ENCODE results near the gene FBXO34.

The FBXO34 gene

DNA sequence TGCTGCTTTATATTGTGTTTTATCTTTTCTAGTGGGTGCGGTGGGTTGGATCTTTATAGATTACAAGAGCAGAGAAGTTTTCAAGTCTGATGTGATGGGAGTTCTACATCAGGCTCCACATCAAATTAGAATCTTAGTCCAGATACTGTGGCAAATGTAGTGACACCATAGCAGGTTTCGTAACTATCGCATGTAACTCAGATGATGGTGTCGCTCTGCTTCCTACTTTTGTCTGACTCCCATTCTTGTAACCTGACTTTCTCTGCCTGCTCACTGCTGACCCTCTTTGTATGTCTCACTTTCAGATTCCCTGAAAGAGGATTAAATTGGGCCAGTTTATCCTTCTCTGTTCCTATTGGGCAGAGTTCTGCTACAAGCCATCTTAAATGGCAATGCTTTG is 22.8 kb upstream of the FBXO34 start:
- no peaks in the 10 kb centered on the region for H3K4me1 ChIP-seq (ENCODE audit: insufficient read depth, low read length)
- no peak overlapping the region for H3K4me3 ChIP-seq (ENCODE audit: low read length)
- peaks cover 3% of the 10 kb centered on the region for H3K27me3 ChIP-seq (ENCODE audit: insufficient read depth, low read length)
- no peaks in the 10 kb centered on the region for H3K36me3 ChIP-seq (ENCODE audit: insufficient read depth, low read length)
- no peaks in the 10 kb centered on the region for H3K9me3 ChIP-seq (ENCODE audit: low read length)
- H2AFZ ChIP-seq (ENCODE audit: low read depth, low read length), result no peak overlapping the region

DNA sequence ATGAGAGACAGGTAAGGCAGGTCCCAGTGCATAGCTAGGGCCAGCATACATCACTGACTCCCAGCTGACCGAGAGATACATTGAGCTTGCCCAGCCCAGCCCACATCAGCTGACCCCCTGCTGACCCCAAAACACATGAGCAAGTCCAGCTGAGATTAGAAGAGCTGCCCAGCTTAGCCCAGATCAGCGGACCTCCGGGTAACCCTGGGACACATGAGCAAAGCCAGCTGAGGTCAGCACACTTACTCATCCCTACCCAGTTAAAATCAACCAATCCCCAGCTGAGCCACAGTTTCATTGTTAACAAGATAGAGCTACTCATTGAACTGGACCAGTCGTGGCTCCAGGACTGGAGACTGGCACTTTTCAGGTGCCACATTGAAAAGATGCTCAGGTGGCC is 21.8 kb upstream of the FBXO34 start:
- no peak overlapping the region for H3K4me3 ChIP-seq (ENCODE audit: low read length)
- no peak overlapping the region for H2AFZ ChIP-seq (ENCODE audit: low read depth, low read length)
- no peaks in the 10 kb centered on the region for H3K9me3 ChIP-seq (ENCODE audit: low read length)
- no peaks in the 10 kb centered on the region for H3K4me1 ChIP-seq (ENCODE audit: insufficient read depth, low read length)
- no peaks in the 10 kb centered on the region for H3K36me3 ChIP-seq (ENCODE audit: insufficient read depth, low read length)
- H3K27me3 ChIP-seq (ENCODE audit: insufficient read depth, low read length), result peaks cover 3% of the 10 kb centered on the region

GRCh38 chr14:55253276-55253675 is 17.9 kb upstream of the FBXO34 start:
- Histone ChIP-seq H3K27me3 (ENCODE audit: insufficient read depth, low read length) (peaks cover 8% of the 10 kb centered on the region), H3K9me3 (ENCODE audit: low read length) (no peaks in the 10 kb centered on the region), H3K36me3 (ENCODE audit: insufficient read depth, low read length) (no peaks in the 10 kb centered on the region), H3K4me3 (ENCODE audit: low read length) (no peak overlapping the region), H3K4me1 (ENCODE audit: insufficient read depth, low read length) (no peaks in the 10 kb centered on the region), H2AFZ (ENCODE audit: low read depth, low read length) (no peak overlapping the region)

DNA sequence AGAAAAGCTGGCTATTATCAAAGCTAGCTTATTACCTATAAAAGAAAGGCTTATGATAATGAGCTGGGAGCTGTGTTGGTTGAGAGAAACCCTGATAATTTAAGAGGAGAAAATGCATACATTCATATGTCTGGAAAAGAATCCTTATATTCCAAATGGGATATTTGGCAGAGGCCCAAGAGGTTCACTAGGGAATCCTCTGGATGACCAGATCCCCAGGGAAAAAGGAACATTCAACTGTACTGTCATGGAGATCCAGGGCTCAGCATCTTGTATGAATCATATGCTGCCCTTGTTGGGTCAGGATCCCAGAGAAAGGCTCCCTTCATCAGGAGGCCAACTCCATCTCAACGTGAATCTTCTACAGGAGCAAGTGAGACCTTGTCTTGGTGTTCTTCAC is 16.6 kb upstream of the FBXO34 start:
- Histone ChIP-seq H2AFZ (ENCODE audit: low read depth, low read length) (no peak overlapping the region), H3K27me3 (ENCODE audit: insufficient read depth, low read length) (peaks cover 8% of the 10 kb centered on the region), H3K4me3 (ENCODE audit: low read length) (no peak overlapping the region), H3K4me1 (ENCODE audit: insufficient read depth, low read length) (no peaks in the 10 kb centered on the region), H3K9me3 (ENCODE audit: low read length) (no peaks in the 10 kb centered on the region), H3K36me3 (ENCODE audit: insufficient read depth, low read length) (no peaks in the 10 kb centered on the region)

- H3K36me3 ChIP-seq (ENCODE audit: insufficient read depth, low read length), result no peaks in the 10 kb centered on the region
- peaks cover 8% of the 10 kb centered on the region for H3K27me3 ChIP-seq (ENCODE audit: insufficient read depth, low read length)
- no peaks in the 10 kb centered on the region for H3K9me3 ChIP-seq (ENCODE audit: low read length)
- H2AFZ ChIP-seq (ENCODE audit: low read depth, low read length), result no peak overlapping the region
- H3K4me1 ChIP-seq (ENCODE audit: insufficient read depth, low read length), result no peaks in the 10 kb centered on the region
- H3K4me3 ChIP-seq (ENCODE audit: low read length), result no peak overlapping the region
These were observed 15.2 kb upstream of the FBXO34 start for GRCh38 chr14:55255979-55256378.

DNA sequence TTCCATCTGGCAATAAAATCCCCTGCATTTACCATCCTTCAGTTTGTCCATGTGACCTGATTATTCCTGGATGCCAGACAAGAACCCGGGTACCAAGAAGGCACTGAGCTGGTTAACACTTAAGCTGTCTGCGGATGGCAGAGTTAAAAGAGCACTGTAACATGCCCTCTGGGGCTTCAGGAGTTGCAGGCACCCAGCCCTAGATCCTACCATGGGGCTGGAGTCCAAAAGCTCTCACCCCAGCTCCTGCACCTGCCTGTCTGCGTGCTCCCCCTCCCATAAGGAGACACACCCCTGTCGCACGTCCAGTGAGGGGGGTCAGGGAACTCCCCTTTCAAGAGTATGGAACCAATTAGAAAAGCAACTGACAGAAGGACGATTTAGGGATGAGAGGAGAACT is 14.6 kb upstream of the FBXO34 start:
- Histone ChIP-seq H3K27me3 (ENCODE audit: insufficient read depth, low read length) (peaks cover 8% of the 10 kb centered on the region), H3K4me3 (ENCODE audit: low read length) (no peak overlapping the region), H2AFZ (ENCODE audit: low read depth, low read length) (no peak overlapping the region), H3K36me3 (ENCODE audit: insufficient read depth, low read length) (no peaks in the 10 kb centered on the region), H3K4me1 (ENCODE audit: insufficient read depth, low read length) (no peaks in the 10 kb centered on the region), H3K9me3 (ENCODE audit: low read length) (no peaks in the 10 kb centered on the region)

DNA sequence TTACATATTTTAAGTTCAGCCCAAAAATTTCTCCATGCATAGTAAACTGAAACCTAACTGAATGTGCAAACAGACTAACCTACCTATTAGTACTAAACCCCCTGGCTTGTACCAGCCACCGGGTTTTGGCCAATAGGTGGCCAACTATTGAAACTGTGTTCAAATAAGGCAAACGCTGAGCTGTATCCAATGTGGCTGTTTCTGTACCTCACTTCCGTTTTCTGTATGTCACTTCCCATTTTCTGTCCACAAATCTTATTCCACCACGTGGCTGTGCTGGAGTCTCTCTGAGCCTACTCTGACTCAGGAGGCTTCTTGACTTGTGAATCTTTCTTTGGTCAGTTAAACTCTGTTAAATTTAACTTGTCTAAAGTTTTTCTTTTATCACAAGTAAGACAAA is 6.0 kb upstream of the FBXO34 start:
- no peak overlapping the region for H2AFZ ChIP-seq (ENCODE audit: low read depth, low read length)
- no peaks in the 10 kb centered on the region for H3K4me1 ChIP-seq (ENCODE audit: insufficient read depth, low read length)
- H3K36me3 ChIP-seq (ENCODE audit: insufficient read depth, low read length), result no peaks in the 10 kb centered on the region
- H3K27me3 ChIP-seq (ENCODE audit: insufficient read depth, low read length), result no peaks in the 10 kb centered on the region
- no peak overlapping the region for H3K4me3 ChIP-seq (ENCODE audit: low read length)
- H3K9me3 ChIP-seq (ENCODE audit: low read length), result no peaks in the 10 kb centered on the region

DNA sequence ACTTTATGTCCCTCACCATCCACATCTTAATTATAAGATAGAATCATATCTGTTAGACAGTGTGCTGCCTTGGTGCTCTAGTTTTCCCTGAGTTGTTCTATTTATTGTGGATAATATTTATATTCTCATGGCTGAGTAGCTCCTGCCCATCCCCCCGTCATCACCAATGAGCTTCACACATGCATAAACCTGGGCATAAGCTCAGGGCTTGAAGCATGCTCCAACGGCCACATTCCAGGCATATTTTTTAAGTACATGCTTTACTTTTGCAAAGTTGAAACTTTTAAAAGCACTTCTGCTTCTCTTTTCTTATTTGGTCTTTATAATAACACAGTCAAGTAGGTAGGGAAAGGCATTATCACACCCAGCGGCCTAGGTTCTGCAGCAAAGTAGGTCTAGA is 3.4 kb upstream of the FBXO34 start:
- Histone ChIP-seq H3K27me3 (ENCODE audit: insufficient read depth, low read length) (no peaks in the 10 kb centered on the region), H2AFZ (ENCODE audit: low read depth, low read length) (no peak overlapping the region), H3K36me3 (ENCODE audit: insufficient read depth, low read length) (no peaks in the 10 kb centered on the region), H3K9me3 (ENCODE audit: low read length) (no peaks in the 10 kb centered on the region), H3K4me3 (ENCODE audit: low read length) (no peak overlapping the region), H3K4me1 (ENCODE audit: insufficient read depth, low read length) (peaks cover 10% of the 10 kb centered on the region)

DNA sequence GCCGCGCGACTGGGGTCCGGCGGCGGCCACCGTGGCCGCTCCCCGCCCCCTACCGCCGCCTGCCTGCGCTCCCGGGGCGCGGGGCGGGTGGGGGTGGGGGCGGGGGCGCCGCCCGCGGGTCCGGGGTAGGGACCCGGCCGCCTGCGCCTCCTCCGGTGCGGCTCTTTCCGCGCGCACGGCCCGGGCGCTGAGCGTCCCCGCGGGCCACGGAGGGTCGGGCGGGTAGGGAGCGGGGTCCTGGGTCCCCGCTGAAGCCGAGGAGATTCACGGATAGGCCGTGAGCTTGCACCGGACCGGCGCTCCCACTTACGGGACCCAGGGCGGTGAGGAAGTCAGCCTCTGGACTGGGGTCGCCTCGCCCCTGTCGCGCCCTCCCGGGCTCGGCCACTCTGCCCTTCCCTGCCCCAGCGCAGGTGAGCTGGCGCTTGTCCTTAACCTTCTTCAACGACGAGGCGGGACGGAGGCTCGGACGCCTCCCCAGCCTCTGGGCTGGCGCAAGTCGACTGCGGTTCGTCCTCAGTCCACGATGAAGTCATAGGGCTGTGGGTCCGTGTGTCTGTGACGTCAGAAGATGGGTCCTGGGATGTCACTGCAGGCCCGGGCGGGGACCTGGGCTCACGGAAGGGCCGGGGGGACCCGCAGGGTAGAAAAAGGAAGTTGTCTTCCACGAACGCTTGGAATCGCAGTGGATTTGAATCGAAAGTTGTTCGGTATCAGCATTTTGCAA is 514 bp downstream of the FBXO34 start:
- Histone ChIP-seq H3K36me3 (ENCODE audit: insufficient read depth, low read length) (no peaks in the 10 kb centered on the region), H3K4me1 (ENCODE audit: insufficient read depth, low read length) (peaks cover 14% of the 10 kb centered on the region), H3K27me3 (ENCODE audit: insufficient read depth, low read length) (no peaks in the 10 kb centered on the region), H3K4me3 (ENCODE audit: low read length) (peak overlapping the region; percentile 62), H2AFZ (ENCODE audit: low read depth, low read length) (peak overlapping the region; percentile 52), H3K9me3 (ENCODE audit: low read length) (no peaks in the 10 kb centered on the region)

- peaks cover 14% of the 10 kb centered on the region for H3K4me1 ChIP-seq (ENCODE audit: insufficient read depth, low read length)
- peak overlapping the region; percentile 52 for H2AFZ ChIP-seq (ENCODE audit: low read depth, low read length)
- no peaks in the 10 kb centered on the region for H3K9me3 ChIP-seq (ENCODE audit: low read length)
- no peaks in the 10 kb centered on the region for H3K36me3 ChIP-seq (ENCODE audit: insufficient read depth, low read length)
- no peaks in the 10 kb centered on the region for H3K27me3 ChIP-seq (ENCODE audit: insufficient read depth, low read length)
- H3K4me3 ChIP-seq (ENCODE audit: low read length), result peak overlapping the region; percentile 62
These were observed 1.2 kb downstream of the FBXO34 start for GRCh38 chr14:55272387-55272786.

DNA sequence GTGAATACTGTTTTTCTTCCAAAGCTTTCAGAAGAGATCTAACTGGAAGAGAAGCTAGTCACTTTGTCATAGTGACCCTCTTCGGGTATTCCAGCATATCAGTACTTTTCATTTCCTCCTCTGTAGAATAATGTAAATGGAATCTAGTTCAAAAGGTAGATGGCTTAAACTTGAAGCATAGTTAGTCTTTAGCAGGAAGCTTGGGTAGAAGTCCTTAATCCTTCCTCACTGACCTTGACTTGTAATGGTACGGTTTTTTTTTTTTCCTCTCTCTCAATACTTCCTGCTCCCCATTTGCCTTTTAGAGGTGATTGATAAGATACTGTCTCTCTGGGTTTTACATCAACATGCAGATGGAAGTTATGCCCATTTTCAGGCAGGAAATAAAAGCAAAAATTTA is 1.7 kb downstream of the FBXO34 start:
- Histone ChIP-seq H2AFZ (ENCODE audit: low read depth, low read length) (no peak overlapping the region), H3K4me3 (ENCODE audit: low read length) (peak overlapping the region; percentile 62), H3K36me3 (ENCODE audit: insufficient read depth, low read length) (no peaks in the 10 kb centered on the region), H3K4me1 (ENCODE audit: insufficient read depth, low read length) (peaks cover 14% of the 10 kb centered on the region), H3K9me3 (ENCODE audit: low read length) (no peaks in the 10 kb centered on the region), H3K27me3 (ENCODE audit: insufficient read depth, low read length) (no peaks in the 10 kb centered on the region)

- H3K4me3 ChIP-seq (ENCODE audit: low read length), result no peak overlapping the region
These were observed 2.9 kb downstream of the FBXO34 start for GRCh38 chr14:55274146-55274545.

DNA sequence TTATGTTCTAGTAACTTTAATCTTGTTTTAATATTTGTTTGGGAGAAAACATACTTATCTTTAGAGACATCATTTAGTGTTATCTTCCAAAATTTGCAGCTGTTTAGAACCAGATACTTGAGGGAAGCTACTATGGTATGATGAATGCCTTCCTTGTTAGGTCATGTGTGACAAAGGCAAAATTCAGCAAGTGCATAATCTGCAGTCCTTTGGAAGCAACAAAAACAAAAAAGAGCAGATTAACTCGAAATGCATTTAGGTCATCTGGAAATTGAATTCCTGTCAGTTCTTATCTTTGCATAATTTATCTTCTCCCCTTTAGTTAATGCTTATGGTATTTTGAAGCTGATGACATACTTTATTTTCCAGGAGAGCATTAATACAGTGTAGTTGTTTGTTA is 3.5 kb downstream of the FBXO34 start:
- H3K4me3 ChIP-seq (ENCODE audit: low read length), result no peak overlapping the region

More at GRCh38 chr14:55274146-55274545, 2.9 kb downstream of the FBXO34 start:
- Histone ChIP-seq H3K27me3 (ENCODE audit: insufficient read depth, low read length) (no peaks in the 10 kb centered on the region), H3K4me1 (ENCODE audit: insufficient read depth, low read length) (peaks cover 14% of the 10 kb centered on the region), H3K36me3 (ENCODE audit: insufficient read depth, low read length) (peaks cover 4% of the 10 kb centered on the region), H2AFZ (ENCODE audit: low read depth, low read length) (no peak overlapping the region), H3K9me3 (ENCODE audit: low read length) (peaks cover 2% of the 10 kb centered on the region)

GRCh38 chr14:55276736-55277135 is 5.5 kb downstream of the FBXO34 start:
- no peaks in the 10 kb centered on the region for H3K27me3 ChIP-seq (ENCODE audit: insufficient read depth, low read length)
- peaks cover 4% of the 10 kb centered on the region for H3K36me3 ChIP-seq (ENCODE audit: insufficient read depth, low read length)
- peaks cover 9% of the 10 kb centered on the region for H3K4me1 ChIP-seq (ENCODE audit: insufficient read depth, low read length)
- no peak overlapping the region for H2AFZ ChIP-seq (ENCODE audit: low read depth, low read length)
- H3K9me3 ChIP-seq (ENCODE audit: low read length), result peaks cover 5% of the 10 kb centered on the region
- H3K4me3 ChIP-seq (ENCODE audit: low read length), result no peak overlapping the region

More for the DNA sequence above, 3.5 kb downstream of the FBXO34 start:
- Histone ChIP-seq H3K27me3 (ENCODE audit: insufficient read depth, low read length) (no peaks in the 10 kb centered on the region), H3K36me3 (ENCODE audit: insufficient read depth, low read length) (peaks cover 4% of the 10 kb centered on the region), H3K4me1 (ENCODE audit: insufficient read depth, low read length) (peaks cover 14% of the 10 kb centered on the region), H3K9me3 (ENCODE audit: low read length) (peaks cover 2% of the 10 kb centered on the region), H2AFZ (ENCODE audit: low read depth, low read length) (no peak overlapping the region)

All from neuron (in vitro differentiated cells).